Measurements from ENCODE around the gene EPM2AIP1.

The EPM2AIP1 gene

DNA sequence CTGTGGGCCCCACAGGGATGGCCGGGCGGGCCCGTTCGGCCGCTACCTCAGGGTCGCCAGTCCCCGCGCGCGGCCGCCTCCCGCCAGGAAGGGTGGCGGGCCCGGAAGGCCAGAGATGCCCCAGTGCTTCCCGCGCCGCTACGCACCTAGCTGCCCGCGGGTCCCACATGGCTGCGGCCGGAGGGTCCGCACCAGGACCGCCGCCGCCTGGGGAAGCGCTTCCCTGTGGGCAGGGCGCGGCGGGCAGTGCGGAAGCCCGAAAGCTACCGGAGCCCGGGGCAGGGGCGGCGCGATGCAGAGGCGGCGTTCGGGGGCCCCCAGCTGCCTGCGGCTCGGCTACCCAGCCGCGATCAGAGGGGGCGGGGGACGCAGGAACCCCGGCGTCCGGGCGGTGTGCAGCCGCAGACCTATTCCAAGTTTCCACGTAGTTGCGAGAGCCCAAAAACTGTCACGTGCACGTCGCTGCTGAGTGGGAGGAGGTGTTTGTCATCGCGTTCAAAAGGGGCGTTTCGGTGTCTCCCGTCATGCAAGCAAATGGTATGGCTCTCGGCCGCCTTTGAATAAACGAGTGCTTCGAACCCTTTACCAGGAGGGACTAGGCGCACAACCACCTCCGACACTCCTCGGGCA is 48.2 kb downstream of the EPM2AIP1 start, which contains the start of gene TRANK1:
TRANK1 (minus strand) TSS at position 414 of the 630 bp plus-strand sequence; CDS start at position 169, 245 bp downstream.
- peak in 1 of 2 experiments; percentile 45 for DNase-seq

- DNase-seq: peak; percentile 53 to 59
Measured at GRCh38 chr3:36944012-36944640, 48.8 kb downstream of the EPM2AIP1 start.

GRCh38 chr3:36943601-36944000 is 49.3 kb downstream of the EPM2AIP1 start:
- DNase-seq: peak in 1 of 2 experiments; percentile 44

DNA sequence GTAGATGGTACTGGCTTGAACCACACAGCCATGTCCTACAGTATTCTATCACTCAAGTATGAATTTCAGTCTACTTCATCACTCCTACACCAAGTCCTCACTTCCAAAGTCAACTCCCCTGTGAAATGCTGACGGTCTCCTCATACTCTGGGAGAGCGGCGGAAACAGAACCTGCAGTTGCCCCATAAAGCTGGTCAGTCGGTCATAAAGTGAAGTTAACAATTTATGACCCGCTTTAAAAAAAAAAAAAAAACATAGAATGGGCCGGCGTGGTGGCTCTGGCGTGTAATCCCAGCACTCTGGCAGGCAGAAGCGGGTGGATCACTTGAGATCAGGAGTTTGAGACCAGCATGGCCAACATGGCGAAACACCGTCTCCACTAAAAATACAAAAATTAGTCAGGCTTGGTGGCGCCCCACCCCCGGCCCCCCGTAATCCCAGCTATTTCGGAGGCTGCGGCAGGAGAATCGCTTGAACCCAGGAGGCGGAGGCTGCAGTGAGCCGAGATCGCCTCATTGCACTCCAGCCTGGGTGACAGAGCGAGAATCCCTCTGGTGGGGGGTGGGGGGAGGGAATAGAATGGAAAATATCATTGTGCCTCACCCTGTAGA is 50.2 kb downstream of the EPM2AIP1 start:
- DNase-seq: no peak

DNA sequence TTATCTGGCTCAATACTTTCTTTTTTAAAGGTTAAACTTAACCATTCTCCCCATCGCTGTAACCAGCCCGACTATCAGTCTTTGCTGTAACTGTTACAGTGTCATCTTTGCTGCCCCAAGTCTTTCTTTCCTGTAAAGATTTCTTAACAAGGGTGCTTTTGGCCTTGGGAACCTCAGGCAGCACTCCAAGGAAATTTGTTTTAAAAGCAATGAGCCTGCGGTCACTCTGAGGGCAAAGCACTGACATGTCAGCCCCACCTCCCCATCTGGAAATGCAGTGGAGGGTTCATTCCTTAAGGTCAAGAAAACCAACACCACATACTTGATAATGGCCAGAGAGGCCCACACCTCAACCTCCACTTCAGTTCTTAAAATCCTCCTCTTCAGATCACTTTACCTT is 51.3 kb downstream of the EPM2AIP1 start:
- DNase-seq: no peak

DNA sequence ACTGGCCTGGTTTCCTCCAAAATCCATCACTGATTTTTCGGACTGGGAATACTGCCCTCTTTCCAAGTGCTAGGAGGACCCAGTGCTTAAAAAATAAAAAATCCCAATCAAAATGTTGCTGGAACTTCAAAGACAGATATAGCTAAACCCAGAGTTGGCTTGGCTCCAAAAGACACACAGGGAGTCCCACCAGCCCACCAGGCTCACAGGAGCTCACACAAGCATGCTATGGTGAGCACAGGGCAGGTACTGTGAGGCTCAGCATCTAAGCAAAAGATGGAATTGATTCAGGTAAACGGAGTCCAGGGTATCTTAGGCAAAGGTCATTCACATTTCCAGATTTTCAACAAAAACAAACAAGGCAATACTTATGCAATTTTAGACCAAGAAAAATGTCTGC is 51.8 kb downstream of the EPM2AIP1 start:
- no peak for DNase-seq

GRCh38 chr3:36937492-36937891 is 55.4 kb downstream of the EPM2AIP1 start:
- DNase-seq: no peak
